Midbrain (tissue), 1 donor: Measurements from ENCODE around the gene BMPR1B.
A peak's percentile ranks its signal among the peaks of the same experiment; 100 is the strongest.

Source experiments
- DNase-seq: peaks from one replicate; lab custom pipeline; 2025; lab: John Stamatoyannopoulos, UW

BMPR1B gene

GRCh38 chr4:94960708-94961107 lies 203.0 kb downstream of the BMPR1B start:
- no peak for DNase-seq

GRCh38 chr4:94961420-94961819 lies 203.7 kb downstream of the BMPR1B start:
- DNase-seq, result no peak

- no peak for DNase-seq
These were observed 204.7 kb downstream of the BMPR1B start for GRCh38 chr4:94962484-94962883.

GRCh38 chr4:94965852-94966251 lies 208.1 kb downstream of the BMPR1B start:
- no peak for DNase-seq

- DNase-seq, result no peak
These were observed 210.7 kb downstream of the BMPR1B start for GRCh38 chr4:94968493-94968892.

GRCh38 chr4:94970650-94971049 lies 212.9 kb downstream of the BMPR1B start:
- no peak for DNase-seq

DNA sequence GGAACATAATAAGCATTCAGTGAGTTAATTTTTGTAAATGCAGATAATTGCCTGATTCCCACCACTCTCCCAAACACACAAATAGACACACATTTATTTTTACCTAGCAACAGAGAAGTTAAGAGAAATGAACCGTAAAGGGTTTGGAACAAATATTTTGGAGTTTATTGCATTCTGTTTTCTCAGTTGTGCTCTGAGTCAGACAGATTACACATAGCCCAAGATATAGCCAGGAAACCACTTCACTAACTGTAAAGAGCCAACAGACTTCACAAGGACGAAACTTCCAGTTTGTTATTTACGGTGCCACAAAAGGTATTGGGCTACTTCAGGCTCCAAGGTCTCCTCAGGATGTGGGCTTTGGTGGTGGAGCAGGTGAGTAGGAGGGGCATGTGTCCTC lies 217.0 kb downstream of the BMPR1B start:
- no peak for DNase-seq

DNA sequence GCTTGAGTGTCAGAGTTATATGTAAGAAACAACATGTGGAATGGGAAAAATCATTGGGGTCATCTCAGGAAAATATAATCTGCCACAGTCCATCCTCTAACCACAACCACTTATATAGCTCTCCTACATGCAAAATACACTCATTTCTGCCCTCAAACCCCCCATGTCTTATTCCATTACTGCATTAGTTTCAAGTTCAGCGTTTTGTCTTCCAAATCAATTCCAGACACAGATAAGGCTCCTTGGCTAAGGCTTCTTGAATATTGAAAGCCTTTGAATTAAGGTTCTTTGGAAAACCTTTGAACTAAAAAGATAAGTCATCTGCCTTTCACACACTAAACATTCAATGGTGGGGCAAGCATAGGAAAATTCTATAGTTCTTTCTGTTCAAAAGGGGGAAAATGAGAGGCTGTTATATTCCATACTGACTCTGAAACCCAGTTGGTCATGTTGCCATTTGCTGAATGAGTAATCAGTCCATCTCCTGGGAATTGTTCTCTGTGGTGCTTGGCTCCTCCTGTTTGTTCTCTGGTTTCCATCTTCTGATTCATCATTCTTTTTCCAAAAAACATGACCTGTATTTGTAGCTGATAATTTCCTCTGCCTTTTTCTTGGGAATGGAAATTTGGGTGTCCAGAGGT lies 218.7 kb downstream of the BMPR1B start:
- DNase-seq, result no peak

DNA sequence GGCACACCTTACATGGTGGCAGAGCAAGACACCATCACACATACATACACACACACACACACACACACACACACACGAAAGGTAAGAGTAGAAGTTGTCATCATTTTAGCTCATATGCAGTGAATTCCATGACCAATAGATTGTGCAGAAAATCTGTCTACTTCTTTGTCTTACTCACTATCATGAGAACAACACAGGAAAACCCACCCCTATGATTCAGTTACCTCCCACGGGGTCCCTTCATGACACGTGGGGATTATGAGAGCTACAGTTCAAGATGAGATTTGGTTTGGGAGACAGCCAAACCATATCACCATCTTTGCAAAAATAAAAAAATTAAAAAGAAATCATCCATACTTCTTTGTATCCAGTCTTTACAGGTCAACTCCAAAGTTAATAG lies 221.1 kb downstream of the BMPR1B start:
- no peak for DNase-seq

DNA sequence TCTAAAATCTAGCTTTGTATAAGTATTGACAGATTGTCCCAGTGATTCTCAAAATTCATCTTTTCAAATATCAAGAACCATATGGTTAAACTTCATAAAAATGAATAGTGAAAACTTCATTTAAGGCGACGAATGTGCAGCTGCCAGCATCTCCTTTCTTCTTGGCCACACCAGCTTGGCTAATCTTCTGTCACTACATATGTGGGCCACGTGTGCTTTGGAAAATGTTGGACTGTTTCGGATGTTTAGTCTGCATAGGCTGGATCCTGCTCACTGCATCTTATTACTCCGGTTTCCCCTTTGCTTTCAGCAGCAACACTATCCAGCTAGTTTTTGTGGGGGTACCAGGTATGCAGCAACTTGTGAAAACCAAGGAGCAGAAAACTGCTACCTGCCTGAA lies 221.9 kb downstream of the BMPR1B start:
- no peak for DNase-seq

DNA sequence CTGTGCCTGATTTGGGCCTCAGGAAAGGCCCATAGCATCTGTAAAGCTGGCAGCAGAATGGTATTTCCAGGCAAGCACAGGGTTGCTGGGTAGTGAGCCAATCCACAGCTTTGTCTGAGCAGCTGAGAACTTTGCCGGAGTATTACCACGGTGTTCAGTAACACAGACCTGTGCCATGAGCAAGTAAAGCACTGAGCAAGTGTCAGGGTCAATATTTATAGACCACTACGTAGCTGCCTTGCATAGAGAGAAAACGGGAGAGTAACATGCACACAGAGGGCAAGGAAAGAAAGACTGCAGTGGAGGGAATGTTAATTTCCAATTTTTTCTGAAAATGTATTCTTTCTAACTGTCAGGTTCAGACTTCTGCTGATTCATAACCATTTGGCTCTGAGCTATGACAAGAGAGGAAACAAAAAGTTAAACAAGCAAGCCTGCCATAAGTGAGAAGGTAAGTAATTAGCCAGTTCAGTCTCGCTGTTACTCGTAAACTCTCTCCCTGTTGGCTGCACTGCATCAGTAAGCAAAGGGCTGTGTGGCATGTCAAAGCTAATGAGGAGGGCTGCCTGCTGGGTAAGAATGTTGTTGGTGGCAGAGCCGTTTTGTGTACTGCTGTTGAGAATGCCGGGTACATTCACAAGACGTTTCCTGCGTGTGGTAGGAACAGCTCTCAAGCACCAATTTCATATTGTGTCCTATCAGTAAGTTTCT lies 238.1 kb downstream of the BMPR1B start:
- DNase-seq, result peak; percentile 40

DNA sequence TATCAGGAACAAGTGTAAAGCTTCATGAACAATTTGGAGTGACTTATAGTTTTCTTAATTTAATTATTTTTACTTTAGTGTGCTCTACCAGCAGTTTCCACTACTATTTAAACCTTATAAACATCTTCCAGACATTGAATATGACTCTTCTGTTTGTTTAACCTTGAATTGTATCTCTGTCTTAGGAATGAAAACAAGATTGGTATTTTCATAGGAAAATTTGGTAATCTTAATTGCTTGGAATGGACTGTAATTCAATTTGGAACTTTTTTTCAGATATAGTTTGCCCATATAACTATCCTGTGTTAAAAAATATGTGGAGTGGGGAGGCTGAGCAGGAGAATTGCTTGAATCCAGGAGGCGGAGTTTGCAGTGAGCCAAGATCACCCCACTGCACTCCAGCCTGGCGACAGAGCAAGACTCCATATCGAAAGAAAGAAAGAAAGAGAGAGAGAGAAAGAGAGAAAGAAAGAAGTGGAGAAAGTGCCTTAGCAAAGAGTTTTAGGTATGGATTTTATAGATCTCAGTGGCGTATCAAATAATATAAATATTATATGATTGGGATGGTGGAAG lies 242.4 kb downstream of the BMPR1B start:
- no peak for DNase-seq

- DNase-seq, result no peak
These were observed 247.2 kb downstream of the BMPR1B start for GRCh38 chr4:95004912-95005311.

DNA sequence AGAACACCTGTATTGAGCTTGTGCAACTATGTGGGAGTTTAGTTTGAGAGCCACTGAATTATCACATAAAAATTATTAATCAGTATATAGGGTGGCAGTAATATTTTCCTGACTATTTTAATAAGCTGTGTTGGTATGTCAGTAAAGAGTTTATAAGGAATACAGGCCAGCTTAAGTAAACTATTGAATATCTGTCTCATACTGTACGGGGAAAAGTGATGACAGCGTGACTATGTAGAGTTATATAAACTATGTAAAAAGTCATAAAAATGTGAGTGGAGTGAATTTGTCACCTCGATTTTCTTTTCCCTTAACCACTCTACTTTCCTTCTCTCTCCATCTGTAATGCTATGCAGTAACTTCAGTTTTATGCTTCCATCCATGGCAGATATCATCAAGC lies 250.2 kb downstream of the BMPR1B start:
- DNase-seq, result no peak

GRCh38 chr4:95013236-95013635 lies 255.5 kb downstream of the BMPR1B start:
- no peak for DNase-seq

DNA sequence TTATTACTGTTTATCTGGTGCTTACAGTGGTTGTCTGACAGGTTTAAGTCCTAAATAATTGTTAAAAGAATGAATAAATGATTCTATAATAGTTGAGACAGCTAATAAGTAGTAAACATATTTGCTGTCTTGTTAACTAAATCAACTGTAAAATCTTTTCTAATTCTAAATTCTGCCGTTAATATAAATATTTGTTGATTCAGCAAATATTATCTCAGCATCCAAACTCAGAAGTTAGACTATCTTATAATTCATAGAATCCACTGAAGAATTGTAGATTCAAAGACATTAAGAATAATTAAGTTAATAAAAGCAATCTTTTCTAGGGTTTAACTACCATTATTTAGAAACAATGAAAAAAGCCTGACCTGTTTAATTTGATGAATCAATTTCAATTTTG lies 256.3 kb downstream of the BMPR1B start:
- DNase-seq, result no peak

DNA sequence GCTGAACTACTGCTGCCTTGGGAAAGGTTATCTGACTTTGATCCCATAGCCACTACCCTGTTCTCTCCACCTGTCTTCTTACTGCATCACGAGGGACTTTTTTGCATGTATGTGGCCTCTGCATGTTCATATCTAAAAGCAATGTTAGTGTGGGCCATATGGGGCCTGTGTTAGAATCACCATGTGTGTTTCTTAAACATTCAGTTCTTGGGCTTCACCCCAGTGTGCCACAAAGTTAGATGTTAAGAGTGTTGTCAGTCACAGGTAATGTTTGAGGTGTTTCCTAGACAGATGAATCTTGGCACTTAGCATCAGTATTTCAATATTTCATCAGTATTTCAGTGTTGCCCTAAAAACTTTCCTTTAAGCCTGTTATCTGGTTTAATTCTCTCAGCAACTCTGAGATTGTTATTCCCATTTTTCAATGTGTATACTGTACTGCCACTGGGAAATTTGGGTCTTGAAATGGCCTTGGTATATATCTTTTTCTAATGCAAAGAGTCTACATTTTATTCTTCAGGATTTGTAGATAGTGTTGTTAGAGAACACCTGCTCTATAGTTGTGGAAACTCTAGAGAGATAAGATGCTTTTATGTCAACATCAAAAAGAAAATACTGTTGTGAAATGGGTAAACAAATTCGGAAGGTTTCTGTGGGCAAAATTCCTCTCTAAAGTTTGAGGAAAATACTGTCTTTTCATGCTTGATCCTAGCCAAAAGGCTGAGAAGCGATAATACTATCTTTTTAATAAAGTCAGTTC lies 259.7 kb downstream of the BMPR1B start:
- DNase-seq, result no peak

DNA sequence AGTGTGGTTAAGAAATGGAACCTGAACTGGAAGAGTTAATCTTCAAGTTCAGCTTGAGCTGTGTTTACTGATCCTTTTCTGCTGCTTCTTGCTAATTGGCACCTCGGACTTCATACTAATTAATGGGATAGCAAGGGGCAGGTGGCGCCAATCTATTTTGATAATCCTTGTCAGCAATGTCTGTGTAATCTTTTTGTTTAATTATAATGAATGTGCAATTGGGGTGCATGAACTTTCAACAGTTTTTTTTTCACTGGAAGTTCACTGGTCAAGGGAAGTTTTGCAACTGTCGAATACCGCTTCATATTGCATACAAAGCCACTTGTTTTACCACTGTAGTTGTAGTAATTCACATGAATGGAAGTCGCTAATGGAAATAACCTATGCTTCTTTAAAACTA lies 261.0 kb downstream of the BMPR1B start:
- no peak for DNase-seq

DNA sequence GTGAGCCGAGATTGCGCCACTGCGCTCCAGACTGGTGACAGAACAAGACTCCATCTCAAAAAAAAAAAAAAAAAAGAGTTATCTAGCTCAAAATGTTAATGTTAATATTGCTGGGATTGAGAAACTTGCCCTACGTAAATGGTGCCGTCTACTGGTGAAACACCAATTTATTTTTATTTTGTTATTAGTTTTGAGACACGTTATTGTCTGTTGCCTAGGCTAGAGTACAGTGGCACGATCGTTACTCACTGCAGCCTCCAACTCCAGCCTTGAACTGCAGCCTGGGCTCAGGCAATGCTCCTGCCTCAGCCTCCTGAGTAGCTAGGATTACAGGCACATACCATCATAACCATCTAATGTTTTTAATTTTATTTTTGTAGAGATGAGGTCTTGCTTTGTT lies 262.8 kb downstream of the BMPR1B start:
- DNase-seq, result no peak

GRCh38 chr4:95021099-95021498 lies 263.3 kb downstream of the BMPR1B start:
- no peak for DNase-seq

DNA sequence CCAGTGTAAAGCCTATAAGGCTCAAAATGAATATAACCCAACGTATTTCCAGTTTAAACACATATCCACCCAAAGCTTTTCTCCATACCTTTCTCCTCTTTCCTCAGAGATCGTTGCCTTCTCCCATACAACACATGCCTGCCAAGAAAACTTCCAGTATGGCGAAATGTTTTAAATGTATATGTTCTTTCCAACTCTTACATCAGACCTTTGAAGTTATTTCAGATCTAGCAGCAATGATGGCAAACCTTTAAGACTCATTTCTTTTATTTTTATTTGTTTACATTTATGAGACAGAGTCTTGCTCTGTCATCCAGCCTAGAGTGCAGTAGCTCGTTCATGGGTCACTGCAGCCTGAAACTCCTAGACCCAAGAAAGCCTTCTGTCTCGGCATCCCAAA lies 265.4 kb downstream of the BMPR1B start:
- DNase-seq, result no peak

- no peak for DNase-seq
These were observed 270.3 kb downstream of the BMPR1B start for GRCh38 chr4:95027905-95028618.
